Endothelial cell of umbilical vein (primary cell): ENCODE results near the gene HUNK. TPM values are rescaled to one million over a fixed set of nuclear protein-coding genes. Genes with fewer than 3 reads are reported as not detected.

ENCODE experiments used
- BruUV-seq: library from RNA; stranded (reverse); fragments of 400-500 nt; replicated peaks from 2 replicates; lab custom pipeline; 2021; lab: Mats Ljungman, UMichigan
- CTCF ChIA-PET: fragments of 300-600, 350-600 bp; sonication (Branson Sonifier 250); formaldehyde crosslinking; loops from one replicate; lab custom pipeline; 2021; ENCODE audit warnings: antibody characterized with exemption, inconsistent platforms; lab: Charles Lee
- POLR2A ChIA-PET: fragments of 300-600, 350-600 bp; sonication (Branson Sonifier 250); formaldehyde crosslinking; loops from one replicate; lab custom pipeline; 2021; ENCODE audit warnings: antibody characterized with exemption, inconsistent platforms; lab: Charles Lee
- DNase-seq: peaks from one replicate; pipeline ENCODE4 v3.0.0-alpha.2; 2011; ENCODE audit warnings: low read depth, low spot score
- FAIRE-seq: peaks from 2 replicates; lab custom pipeline; 2011; peaks lifted over from hg19 to GRCh38; lab: Jason Lieb, UNC
- H2AFZ ChIP-seq: 2 replicates; pipeline ENCODE4 v1.6.0; 2012; ENCODE audit warnings: low read depth, low read length, control low read depth, inconsistent platforms
- H3K27ac ChIP-seq: 2 replicates; pipeline ENCODE4 v1.5.1; 2011; ENCODE audit warnings: low read depth, mild to moderate bottlenecking, control low read depth, low read length, moderate library complexity; ENCODE audit not compliant: insufficient read depth
- H3K27me3 ChIP-seq, 2 experiments: 2 replicates each; pipeline versions ENCODE4 v1.6.0 to v1.6.1; 2011; ENCODE audit warnings: low read length in 2 of 2, mixed read lengths in 1 of 2; ENCODE audit not compliant: control insufficient read depth in 2 of 2, insufficient read depth in 2 of 2
- H3K36me3 ChIP-seq, 2 experiments: 2 replicates in 1 of 2; 3 replicates in 1 of 2; pipeline ENCODE4 v1.5.1; 2011; ENCODE audit warnings: low read length in 2 of 2, mild to moderate bottlenecking in 1 of 2, moderate library complexity in 1 of 2; ENCODE audit not compliant: control insufficient read depth in 2 of 2, insufficient read depth in 2 of 2; ENCODE audit errors: extremely low read depth in 1 of 2
- H3K4me1 ChIP-seq: 3 replicates; pipeline ENCODE4 v1.5.1; 2011; ENCODE audit warnings: mild to moderate bottlenecking, low read length; ENCODE audit not compliant: control insufficient read depth, insufficient read depth; ENCODE audit errors: extremely low read depth
- H3K4me2 ChIP-seq: 2 replicates; pipeline ENCODE4 v1.6.1; 2011; ENCODE audit warnings: low read length, control low read depth, mixed read lengths; ENCODE audit not compliant: insufficient read depth
- H3K4me3 ChIP-seq, 3 experiments: fragments of 200-600 bp in 1 of 3; sonication (generic), shearing (Covaris generic) in 1 of 3; replicated peaks in 1 of 3; 2 replicates each; pipeline ENCODE4 v1.5.1; 2011 to 2016; ENCODE audit warnings: control low read depth in 3 of 3, low read length in 3 of 3, mild to moderate bottlenecking in 2 of 3, inconsistent platforms in 1 of 3, low read depth in 1 of 3, moderate library complexity in 1 of 3; ENCODE audit not compliant: insufficient read depth in 1 of 3
- H3K79me2 ChIP-seq: 2 replicates; pipeline ENCODE4 v1.6.0; 2012; ENCODE audit warnings: low read length, inconsistent platforms; ENCODE audit not compliant: control insufficient read depth, insufficient read depth
- H3K9ac ChIP-seq: replicated peaks from 2 replicates; pipeline ENCODE3; 2011; ENCODE audit warnings: low read length, control low read depth; ENCODE audit not compliant: insufficient read depth; ENCODE audit errors: extremely low read depth
- H3K9me1 ChIP-seq: replicated peaks from 3 replicates; pipeline ENCODE4 v1.6.0; 2011; ENCODE audit warnings: mild to moderate bottlenecking, low read length; ENCODE audit not compliant: control insufficient read depth, insufficient read depth; ENCODE audit errors: extremely low read depth
- H3K9me3 ChIP-seq: replicated peaks from 2 replicates; pipeline ENCODE4 v1.5.1; 2012; ENCODE audit warnings: low read length, inconsistent platforms; ENCODE audit not compliant: control insufficient read depth, insufficient read depth
- H4K20me1 ChIP-seq: replicated peaks from 2 replicates; pipeline ENCODE3; 2011; ENCODE audit warnings: mild to moderate bottlenecking, low read length; ENCODE audit not compliant: control insufficient read depth, insufficient read depth; ENCODE audit errors: extremely low read depth
- EZH2 ChIP-seq: IDR thresholded peaks from 2 replicates; pipeline ENCODE4 v1.6.1; 2012; ENCODE audit warnings: borderline replicate concordance, low read depth, mild to moderate bottlenecking, moderate library complexity, low read length, inconsistent platforms; ENCODE audit not compliant: severe bottlenecking
- FOS ChIP-seq: IDR thresholded peaks from 2 replicates; pipeline ENCODE4 v1.6.1; 2011; ENCODE audit warnings: mild to moderate bottlenecking, low read length, moderate library complexity, borderline replicate concordance; ENCODE audit not compliant: insufficient read depth
- GATA2 ChIP-seq: IDR thresholded peaks from 2 replicates; pipeline ENCODE4 v1.7.0; 2011; ENCODE audit warnings: low read depth, mild to moderate bottlenecking, moderate library complexity, mixed read lengths, low read length; ENCODE audit not compliant: insufficient read length, insufficient read depth
- JUN ChIP-seq: IDR thresholded peaks from 2 replicates; pipeline ENCODE4 v1.6.1; 2011; ENCODE audit warnings: borderline replicate concordance, low read depth; ENCODE audit not compliant: insufficient read length, insufficient read depth
- MAX ChIP-seq: IDR thresholded peaks from 2 replicates; pipeline ENCODE4 v1.6.1; 2011; ENCODE audit not compliant: insufficient read depth, insufficient read length
- MYC ChIP-seq: IDR thresholded peaks from one replicate; pipeline ENCODE4 v1.6.1; 2011; ENCODE audit warnings: mild to moderate bottlenecking, low read depth, low read length
- POLR2A ChIP-seq: IDR thresholded peaks from 2 replicates; pipeline ENCODE4 v1.6.1; 2012; ENCODE audit warnings: low read depth, mild to moderate bottlenecking, control low read depth, low read length
- POLR2AphosphoS5 ChIP-seq: IDR thresholded peaks from 2 replicates; pipeline ENCODE4 v1.6.1; 2012; ENCODE audit warnings: low read depth, mild to moderate bottlenecking, control low read depth, low read length, moderate library complexity; ENCODE audit not compliant: insufficient read depth
- dilution Hi-C: fragments of 300-500 bp; cut with MboI; formaldehyde crosslinking; loops from one replicate; pipeline ENCODE4 v1.15.0; 2019; ENCODE audit warnings: low sequenced_read_pairs; ENCODE audit not compliant: extremely low pct_ligation_motif_present
- intact Hi-C: fragments of 100-400 bp; cut with micrococcal nuclease; formaldehyde crosslinking; loops from one replicate; pipeline ENCODE4 v1.10.0; 2022
- polyA plus RNA-seq, 4 experiments: library from polyadenylated mRNA; depleted of rRNA in 3 of 4; stranded (reverse) in 3 of 4; unstranded in 1 of 4; fragments of >200 nt; gene quantifications; 2 replicates each; pipeline versions ENCODE4 v1.2.1 to v1.2.3, GENCODE V29; 2011 to 2012; ENCODE audit warnings: missing spikeins in 1 of 4
- total RNA-seq: library from RNA; stranded (reverse); gene quantifications from 2 replicates; pipeline ENCODE4 v1.2.3, GENCODE V29; 2021
- TF ChIP-seq, protein P1 (sequence below), 2 donors: IDR thresholded peaks; 1 replicate in 1 of 2; 2 replicates in 1 of 2; pipeline ENCODE4 v1.5.1; 2011; ENCODE audit warnings: low read length in 2 of 2, mild to moderate bottlenecking in 2 of 2, moderate library complexity in 2 of 2, control low read depth in 1 of 2, inconsistent platforms in 1 of 2, low read depth in 1 of 2; ENCODE audit not compliant: insufficient read depth in 1 of 2; ENCODE audit errors: extremely low read depth in 1 of 2

The HUNK gene
- total and polyA plus RNA-seq, 2 donors (not counting 3 experiments of a cell fraction or from before 2014, with no cell fraction given) = not detected

DNA sequence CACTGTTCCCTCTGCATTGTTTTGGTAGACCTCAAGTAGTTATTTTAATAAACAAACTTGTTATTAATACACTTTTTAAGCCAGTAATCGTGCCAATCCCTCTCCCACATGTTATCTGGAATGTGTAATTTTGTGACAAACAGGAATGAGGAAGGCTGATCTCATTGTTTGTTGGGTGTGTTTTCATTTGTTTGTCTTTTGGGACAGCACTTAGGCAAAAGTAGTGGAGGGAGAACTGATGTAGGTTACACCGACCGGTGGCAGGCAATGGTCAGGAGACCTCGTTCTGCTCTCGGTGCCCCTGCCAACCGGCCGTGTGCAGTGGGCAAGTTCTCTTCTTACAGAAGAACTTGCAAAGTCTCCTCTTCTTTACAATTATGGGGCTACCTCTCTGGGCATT is 99.8 kb downstream of the HUNK start:
- POLR2A ChIA-PET = no interaction called here
- Histone ChIP-seq H3K27me3 (no peaks in the 10 kb centered on the region), H2AFZ (no peak overlapping the region), H3K9ac (no peak overlapping the region), H3K79me2 (no peaks in the 10 kb centered on the region), H4K20me1 (no peaks in the 10 kb centered on the region), H3K27ac (no peak overlapping the region), H3K4me2 (no peak overlapping the region), H3K9me1 (no peaks in the 10 kb centered on the region), H3K4me1 (no peaks in the 10 kb centered on the region), H3K4me3 (no peak overlapping the region), H3K36me3 (no peaks in the 10 kb centered on the region), H3K9me3 (no peaks in the 10 kb centered on the region)
- dilution Hi-C loops = no loop called here
- DNase-seq = no peak
- no peak for FAIRE-seq
- BruUV-seq = no TSS peak
- intact Hi-C loops = no loop called here
- CTCF ChIA-PET = no interaction called here
- TF ChIP-seq JUN (no peak), MYC (no peak), MAX (no peak), EZH2 (no peak), POLR2AphosphoS5 (no peak), POLR2A (no peak), FOS (no peak), GATA2 (no peak)
- TF ChIP-seq, protein P1, sequence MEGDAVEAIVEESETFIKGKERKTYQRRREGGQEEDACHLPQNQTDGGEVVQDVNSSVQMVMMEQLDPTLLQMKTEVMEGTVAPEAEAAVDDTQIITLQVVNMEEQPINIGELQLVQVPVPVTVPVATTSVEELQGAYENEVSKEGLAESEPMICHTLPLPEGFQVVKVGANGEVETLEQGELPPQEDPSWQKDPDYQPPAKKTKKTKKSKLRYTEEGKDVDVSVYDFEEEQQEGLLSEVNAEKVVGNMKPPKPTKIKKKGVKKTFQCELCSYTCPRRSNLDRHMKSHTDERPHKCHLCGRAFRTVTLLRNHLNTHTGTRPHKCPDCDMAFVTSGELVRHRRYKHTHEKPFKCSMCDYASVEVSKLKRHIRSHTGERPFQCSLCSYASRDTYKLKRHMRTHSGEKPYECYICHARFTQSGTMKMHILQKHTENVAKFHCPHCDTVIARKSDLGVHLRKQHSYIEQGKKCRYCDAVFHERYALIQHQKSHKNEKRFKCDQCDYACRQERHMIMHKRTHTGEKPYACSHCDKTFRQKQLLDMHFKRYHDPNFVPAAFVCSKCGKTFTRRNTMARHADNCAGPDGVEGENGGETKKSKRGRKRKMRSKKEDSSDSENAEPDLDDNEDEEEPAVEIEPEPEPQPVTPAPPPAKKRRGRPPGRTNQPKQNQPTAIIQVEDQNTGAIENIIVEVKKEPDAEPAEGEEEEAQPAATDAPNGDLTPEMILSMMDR (IDR thresholded peaks at IDR 0.05; ENCODE audit: extremely low read depth in 1 of 2, insufficient read depth in 1 of 2, low read depth in 1 of 2, low read length in 2 of 2) = no peak
